HG03280 (cell line): ENCODE results near the gene TBX1.
"Not testable (repeated sequence)": the region's sequence is repeated elsewhere in the genome, so short reads cannot be mapped to it uniquely, and the experiment has no call there.

Source experiments
- ATAC-seq: cut with Tn5 transposase; IDR thresholded peaks from one replicate; pipeline ENCODE4 v1.9.1; 2021; ENCODE audit warnings: mild to moderate bottlenecking, moderate library complexity; ENCODE audit not compliant: unreplicated experiment

The TBX1 gene

GRCh38 chr22:19779685-19780268 is 19.2 kb downstream of the TBX1 start:
- no peak for ATAC-seq

GRCh38 chr22:19782533-19782932 is 22.0 kb downstream of the TBX1 start:
- ATAC-seq = no peak

- no peak for ATAC-seq
Observed at GRCh38 chr22:19783586-19784383, 23.2 kb downstream of the TBX1 start.

GRCh38 chr22:19784384-19785175 is 24.0 kb downstream of the TBX1 start:
- ATAC-seq = no peak

- no peak for ATAC-seq
Observed at GRCh38 chr22:19785461-19786263, 25.1 kb downstream of the TBX1 start.

- no peak for ATAC-seq
Observed at GRCh38 chr22:19786264-19786585, 25.6 kb downstream of the TBX1 start.

GRCh38 chr22:19786959-19787848 is 26.6 kb downstream of the TBX1 start:
- ATAC-seq = no peak

GRCh38 chr22:19787849-19788141 is 27.2 kb downstream of the TBX1 start:
- no peak for ATAC-seq

GRCh38 chr22:19788661-19789225 is 28.2 kb downstream of the TBX1 start:
- no peak for ATAC-seq

GRCh38 chr22:19789406-19789805 is 28.8 kb downstream of the TBX1 start:
- ATAC-seq = no peak

- no peak for ATAC-seq
Observed at GRCh38 chr22:19789828-19790227, 29.2 kb downstream of the TBX1 start.

GRCh38 chr22:19791243-19791642 is 30.7 kb downstream of the TBX1 start:
- no peak for ATAC-seq

- no peak for ATAC-seq
Observed at GRCh38 chr22:19791894-19792293, 31.3 kb downstream of the TBX1 start.

GRCh38 chr22:19792383-19792896 is 31.9 kb downstream of the TBX1 start:
- ATAC-seq = not testable (repeated sequence)

GRCh38 chr22:19793161-19793560 is 32.6 kb downstream of the TBX1 start:
- ATAC-seq = no peak

- no peak for ATAC-seq
Observed at GRCh38 chr22:19793661-19794310, 33.2 kb downstream of the TBX1 start.

GRCh38 chr22:19795617-19796008 is 35.0 kb downstream of the TBX1 start:
- no peak for ATAC-seq

GRCh38 chr22:19796160-19796559 is 35.6 kb downstream of the TBX1 start:
- ATAC-seq = no peak
